ENCODE measurements around the gene VAV1. TPM values are rescaled to one million over a fixed set of nuclear protein-coding genes. Genes with fewer than 3 reads are reported as not detected.

Gene VAV1
- total RNA-seq = 151 and 161 TPM in 2 replicates

- intact Hi-C loops (cut with micrococcal nuclease) = loop anchor here (1.0 to 2.0 kb wide), 7 partner anchors 19 to 235 kb away; partner anchors contain the start of gene TRIP10
Measured at GRCh38 chr19:6772028-6772865, at the start of gene VAV1. VAV1 (plus strand) TSS chr19:6772708; CDS start chr19:6772808, 100 bp downstream.

- intact Hi-C loops (cut with micrococcal nuclease) = no loop called here
Measured at GRCh38 chr19:6723108-6723618, 49.3 kb upstream of the VAV1 start.

- intact Hi-C loops (cut with micrococcal nuclease) = no loop called here
Measured at GRCh38 chr19:6723738-6724137, 48.8 kb upstream of the VAV1 start.

- intact Hi-C loops (cut with micrococcal nuclease) = no loop called here
Measured at GRCh38 chr19:6724631-6725492, 47.6 kb upstream of the VAV1 start.

- intact Hi-C loops (cut with micrococcal nuclease) = no loop called here
Measured at GRCh38 chr19:6725513-6726231, 46.8 kb upstream of the VAV1 start.

GRCh38 chr19:6728346-6728745 lies 44.2 kb upstream of the VAV1 start:
- intact Hi-C loops (cut with micrococcal nuclease) = no loop called here

- intact Hi-C loops (cut with micrococcal nuclease) = no loop called here
Measured at GRCh38 chr19:6729573-6730152, 42.8 kb upstream of the VAV1 start.

- intact Hi-C loops (cut with micrococcal nuclease) = no loop called here
Measured at GRCh38 chr19:6730153-6730804, 42.2 kb upstream of the VAV1 start.

GRCh38 chr19:6730941-6731670 lies 41.4 kb upstream of the VAV1 start:
- intact Hi-C loops (cut with micrococcal nuclease) = no loop called here

- intact Hi-C loops (cut with micrococcal nuclease) = no loop called here
Measured at GRCh38 chr19:6731822-6732221, 40.7 kb upstream of the VAV1 start.

GRCh38 chr19:6732803-6733337 lies 39.6 kb upstream of the VAV1 start:
- intact Hi-C loops (cut with micrococcal nuclease) = no loop called here

GRCh38 chr19:6733338-6734095 lies 39.0 kb upstream of the VAV1 start:
- intact Hi-C loops (cut with micrococcal nuclease) = no loop called here

GRCh38 chr19:6734096-6734696 lies 38.3 kb upstream of the VAV1 start:
- intact Hi-C loops (cut with micrococcal nuclease) = no loop called here

GRCh38 chr19:6735181-6735911 lies 37.2 kb upstream of the VAV1 start:
- intact Hi-C loops (cut with micrococcal nuclease) = loop anchor here (5.0 kb wide), 3 partner anchors 343 to 1657 kb away; partner anchors contain the start of genes GTF2F1, RAB11B and RANBP3

GRCh38 chr19:6736169-6736916 lies 36.2 kb upstream of the VAV1 start:
- intact Hi-C loops (cut with micrococcal nuclease) = loop anchor here (1.0 to 5.0 kb wide), 10 partner anchors 17 to 1656 kb away; partner anchors contain the start of genes DUS3L, GTF2F1, RAB11B and RANBP3

GRCh38 chr19:6736917-6737283 lies 35.6 kb upstream of the VAV1 start:
- intact Hi-C loops (cut with micrococcal nuclease) = loop anchor here (1.0 to 5.0 kb wide), 17 partner anchors 16 to 1655 kb away; partner anchors contain the start of genes DUS3L, GTF2F1, RAB11B and RANBP3
